ENCODE measurements around the gene EYS.

Gene EYS

GRCh38 chr6:63672582-63673129 lies 2034.4 kb downstream of the EYS start:
- Histone ChIP-seq H3K79me2 (ENCODE audit: control insufficient read depth, insufficient read depth, low read length, unreplicated experiment) (peaks cover 73% of the 10 kb centered on the region), H3K27ac (ENCODE audit: low read depth, low read length) (no peak overlapping the region), H3K4me1 (ENCODE audit: control insufficient read depth, insufficient read depth, low read length, unreplicated experiment) (peaks cover 14% of the 10 kb centered on the region), H3K27me3 (ENCODE audit: insufficient read depth, low read length) (no peaks in the 10 kb centered on the region), H3K4me3 (ENCODE audit: low read depth, low read length) (no peak overlapping the region), H3K36me3 (ENCODE audit: insufficient read depth, low read length) (no peaks in the 10 kb centered on the region), H2AFZ (ENCODE audit: low read length, unreplicated experiment) (no peak overlapping the region)

GRCh38 chr6:63671098-63671754 lies 2035.8 kb downstream of the EYS start:
- Histone ChIP-seq H2AFZ (ENCODE audit: low read length, unreplicated experiment) (no peak overlapping the region), H3K27ac (ENCODE audit: low read depth, low read length) (no peak overlapping the region), H3K4me1 (ENCODE audit: control insufficient read depth, insufficient read depth, low read length, unreplicated experiment) (peaks cover 2% of the 10 kb centered on the region), H3K36me3 (ENCODE audit: insufficient read depth, low read length) (no peaks in the 10 kb centered on the region), H3K4me3 (ENCODE audit: low read depth, low read length) (no peak overlapping the region), H3K27me3 (ENCODE audit: insufficient read depth, low read length) (no peaks in the 10 kb centered on the region), H3K79me2 (ENCODE audit: control insufficient read depth, insufficient read depth, low read length, unreplicated experiment) (peaks cover 74% of the 10 kb centered on the region)
